LNCaP clone FGC (cell line): ENCODE data around the gene HSPE1.
A peak's percentile ranks its signal among the peaks of the same experiment; 100 is the strongest.

Experiments
- DNase-seq: peaks from one replicate; pipeline ENCODE4 v3.0.0-alpha.2; 2011; ENCODE audit warnings: low read depth
- H3K4me3 ChIP-seq: 2 replicates; pipeline ENCODE4 v1.5.1; 2011; ENCODE audit warnings: mild to moderate bottlenecking, low read depth, low read length, control low read depth
- CTCF ChIP-seq: IDR thresholded peaks from 2 replicates; pipeline ENCODE4 v1.5.1; 2012; ENCODE audit warnings: mild to moderate bottlenecking; ENCODE audit not compliant: control insufficient read depth, insufficient read depth; ENCODE audit errors: extremely low read depth

Gene HSPE1

GRCh38 chr2:197513915-197514314 is 13.7 kb downstream of the HSPE1 start:
- no peak overlapping the region for H3K4me3 ChIP-seq
- TF ChIP-seq CTCF = no peak
- DNase-seq = no peak

GRCh38 chr2:197514754-197515153 is 14.6 kb downstream of the HSPE1 start:
- H3K4me3 ChIP-seq = peak overlapping the region; percentile 88
- TF ChIP-seq CTCF = no peak
- no peak for DNase-seq

GRCh38 chr2:197515315-197515738 is 15.1 kb downstream of the HSPE1 start:
- no peak for TF ChIP-seq CTCF
- DNase-seq = no peak
- peak overlapping the region; percentile 88 for H3K4me3 ChIP-seq

GRCh38 chr2:197515739-197516392 is 15.7 kb downstream of the HSPE1 start, which contains the start of gene MOB4:
MOB4 (plus strand) TSS chr2:197516066; CDS start chr2:197516087, 21 bp downstream.
- H3K4me3 ChIP-seq = peak within 1 kb of the TSS; percentile 88
- 0 out of 2 replicates have a peak, but pooled peaks have one; percentile 6 for TF ChIP-seq CTCF
- peak; percentile 77 for DNase-seq

- H3K4me3 ChIP-seq = peak overlapping the region; percentile 88
- no peak for DNase-seq
- TF ChIP-seq CTCF = no peak
Observed at GRCh38 chr2:197516393-197516761, 16.2 kb downstream of the HSPE1 start.

- peak overlapping the region; percentile 88 for H3K4me3 ChIP-seq
- no peak for DNase-seq
- no peak for TF ChIP-seq CTCF
Observed at GRCh38 chr2:197517150-197517549, 17.0 kb downstream of the HSPE1 start.

GRCh38 chr2:197538412-197538811 is 38.2 kb downstream of the HSPE1 start:
- TF ChIP-seq CTCF = no peak
- no peak overlapping the region for H3K4me3 ChIP-seq
- no peak for DNase-seq
